LNCAP (cell line): Measurements from ENCODE around the gene FABP6.

Experiments
- TF ChIP-seq, protein P1 (sequence below): fragments of 450-650 bp; IDR thresholded peaks from 2 replicates; pipeline ENCODE4 v1.5.1; 2017; ENCODE audit warnings: mild to moderate bottlenecking

The FABP6 gene

DNA sequence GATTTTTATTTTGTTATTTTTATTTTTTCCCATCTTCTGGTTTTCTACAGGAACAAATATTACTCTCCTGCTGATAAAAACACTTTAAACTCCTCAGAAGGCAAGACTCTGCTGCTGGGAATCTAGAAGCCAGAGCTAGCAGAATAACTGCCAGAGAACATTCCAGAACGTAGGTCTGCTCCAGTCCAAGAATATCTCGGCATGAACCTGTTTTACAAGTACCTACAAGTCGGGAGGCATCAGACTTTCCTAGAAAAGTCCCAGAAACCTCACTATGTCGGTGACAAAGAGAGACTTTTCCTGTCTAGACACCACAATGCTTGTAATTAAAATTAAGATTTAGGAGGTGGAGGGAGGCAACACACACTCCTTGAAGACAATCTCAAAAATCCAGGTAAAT, 41.4 kb downstream of the FABP6 start:
- TF ChIP-seq, protein P1, sequence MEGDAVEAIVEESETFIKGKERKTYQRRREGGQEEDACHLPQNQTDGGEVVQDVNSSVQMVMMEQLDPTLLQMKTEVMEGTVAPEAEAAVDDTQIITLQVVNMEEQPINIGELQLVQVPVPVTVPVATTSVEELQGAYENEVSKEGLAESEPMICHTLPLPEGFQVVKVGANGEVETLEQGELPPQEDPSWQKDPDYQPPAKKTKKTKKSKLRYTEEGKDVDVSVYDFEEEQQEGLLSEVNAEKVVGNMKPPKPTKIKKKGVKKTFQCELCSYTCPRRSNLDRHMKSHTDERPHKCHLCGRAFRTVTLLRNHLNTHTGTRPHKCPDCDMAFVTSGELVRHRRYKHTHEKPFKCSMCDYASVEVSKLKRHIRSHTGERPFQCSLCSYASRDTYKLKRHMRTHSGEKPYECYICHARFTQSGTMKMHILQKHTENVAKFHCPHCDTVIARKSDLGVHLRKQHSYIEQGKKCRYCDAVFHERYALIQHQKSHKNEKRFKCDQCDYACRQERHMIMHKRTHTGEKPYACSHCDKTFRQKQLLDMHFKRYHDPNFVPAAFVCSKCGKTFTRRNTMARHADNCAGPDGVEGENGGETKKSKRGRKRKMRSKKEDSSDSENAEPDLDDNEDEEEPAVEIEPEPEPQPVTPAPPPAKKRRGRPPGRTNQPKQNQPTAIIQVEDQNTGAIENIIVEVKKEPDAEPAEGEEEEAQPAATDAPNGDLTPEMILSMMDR = no peak

DNA sequence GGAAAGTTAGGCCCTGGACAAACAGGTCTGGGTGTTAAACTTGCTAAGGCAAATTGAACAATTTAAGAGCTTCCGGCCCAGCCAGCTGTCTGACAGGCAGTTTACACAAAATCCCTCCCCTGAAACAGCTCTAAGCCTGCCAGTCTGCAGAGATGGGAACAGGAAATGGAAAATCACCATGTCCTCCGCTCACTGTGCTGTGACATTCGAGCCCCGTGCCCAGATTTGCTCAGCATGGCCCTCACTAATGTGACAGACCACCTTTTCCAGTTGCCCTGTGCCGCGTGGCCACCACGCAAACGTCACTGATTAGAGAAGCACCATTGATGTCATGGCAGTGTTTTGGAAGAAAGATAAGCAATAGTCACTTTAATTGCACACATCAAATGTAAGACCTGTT, 42.1 kb downstream of the FABP6 start:
- TF ChIP-seq, protein P1 = no peak

DNA sequence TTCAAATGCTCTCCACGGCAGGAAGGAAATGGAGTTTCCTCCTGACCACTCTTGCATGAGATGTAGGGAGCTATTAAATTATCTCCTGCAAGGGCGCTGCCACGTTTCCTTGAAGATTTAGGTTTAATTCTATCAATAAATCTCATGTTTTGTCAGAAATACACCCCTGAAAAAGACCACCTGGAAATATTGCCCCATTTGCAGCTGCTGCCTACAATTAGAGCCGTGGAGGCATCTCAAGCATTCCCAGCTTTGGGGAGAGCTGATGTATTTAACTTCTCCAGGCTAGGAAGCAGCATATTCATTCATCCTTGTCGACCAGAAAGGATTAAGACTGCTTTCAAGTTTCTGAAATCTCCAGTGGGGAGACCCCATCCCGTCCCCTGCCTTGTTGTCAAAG, 42.5 kb downstream of the FABP6 start:
- TF ChIP-seq, protein P1 = no peak

DNA sequence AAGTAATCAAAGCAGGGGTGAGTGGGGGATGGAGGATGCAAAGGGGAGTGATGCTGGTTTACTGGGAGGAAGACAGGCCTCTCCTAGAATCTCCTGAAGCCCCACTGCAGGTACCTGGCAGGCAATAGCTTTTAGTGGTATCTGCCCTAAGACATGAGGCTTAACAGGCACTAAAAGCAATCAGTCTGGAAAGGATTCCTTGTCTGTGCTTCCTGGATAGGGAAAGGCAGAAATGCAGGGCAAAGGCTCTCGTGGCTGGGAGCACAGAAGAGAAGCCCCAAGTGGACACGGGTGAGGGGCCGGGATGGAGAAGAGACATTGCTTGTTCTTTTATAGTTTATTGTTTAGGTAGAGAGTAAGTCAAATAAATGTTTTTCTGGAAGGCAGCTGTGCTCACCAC, 43.0 kb downstream of the FABP6 start:
- TF ChIP-seq, protein P1 = no peak

DNA sequence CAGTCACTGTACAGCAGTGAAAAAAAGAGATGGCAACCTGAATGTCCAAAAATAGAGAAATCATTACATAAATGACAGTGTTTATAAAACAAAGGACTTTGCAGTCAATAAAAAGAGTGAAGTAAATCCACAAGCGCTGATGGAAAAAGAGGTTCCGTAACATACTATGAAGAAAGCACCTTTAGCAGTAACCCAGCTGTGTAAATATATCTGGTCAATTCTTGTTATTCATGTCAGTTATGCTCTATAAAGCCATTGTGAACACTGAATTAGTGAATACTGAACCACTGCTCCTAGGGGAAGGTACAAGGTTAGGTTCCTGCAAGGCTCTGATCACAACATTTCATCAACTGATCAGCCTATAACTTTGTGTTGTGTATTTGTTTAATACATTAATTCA, 43.6 kb downstream of the FABP6 start:
- TF ChIP-seq, protein P1 = no peak

DNA sequence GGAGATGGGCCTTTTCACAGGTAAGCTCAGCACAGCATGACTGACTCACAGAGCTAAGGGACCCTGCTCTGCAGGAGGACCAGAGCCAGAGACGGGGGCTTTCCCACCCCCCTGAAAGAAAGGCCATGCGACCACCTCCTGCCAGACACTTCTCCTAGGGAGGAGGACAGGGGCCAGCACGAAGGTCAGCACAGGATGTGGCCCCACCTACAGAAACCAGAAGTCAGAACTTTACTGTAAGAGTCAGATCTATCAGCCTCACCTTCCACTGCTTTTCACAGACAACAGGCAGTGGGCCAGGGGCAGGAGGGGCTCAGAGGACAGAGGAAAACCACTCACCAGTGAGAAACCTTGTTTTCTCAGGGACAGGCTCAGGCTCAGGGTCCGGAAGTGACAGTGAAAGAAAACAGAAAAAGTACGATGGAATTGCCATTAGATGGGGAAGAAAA, 45.2 kb downstream of the FABP6 start:
- TF ChIP-seq, protein P1 = no peak

DNA sequence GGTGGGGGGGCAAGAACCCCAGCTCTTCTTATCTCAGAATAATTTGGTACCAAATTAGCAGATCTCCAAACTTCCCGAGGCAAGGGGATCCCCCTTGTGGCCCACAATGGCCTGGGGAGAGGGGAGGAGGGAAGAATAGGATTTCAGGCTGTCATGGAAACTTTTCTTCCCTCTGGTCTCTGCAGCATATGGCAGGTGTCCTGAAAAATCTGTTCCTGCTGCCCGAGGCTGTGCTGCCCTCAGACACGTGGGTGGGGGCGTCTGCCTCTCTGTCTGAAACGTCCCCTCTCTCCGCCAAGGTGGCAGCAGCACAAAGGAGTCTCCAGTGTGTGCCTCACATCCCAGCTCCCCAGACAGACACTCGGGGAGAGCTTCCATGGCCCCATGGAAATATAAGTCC, 49.0 kb downstream of the FABP6 start:
- TF ChIP-seq, protein P1 = no peak

DNA sequence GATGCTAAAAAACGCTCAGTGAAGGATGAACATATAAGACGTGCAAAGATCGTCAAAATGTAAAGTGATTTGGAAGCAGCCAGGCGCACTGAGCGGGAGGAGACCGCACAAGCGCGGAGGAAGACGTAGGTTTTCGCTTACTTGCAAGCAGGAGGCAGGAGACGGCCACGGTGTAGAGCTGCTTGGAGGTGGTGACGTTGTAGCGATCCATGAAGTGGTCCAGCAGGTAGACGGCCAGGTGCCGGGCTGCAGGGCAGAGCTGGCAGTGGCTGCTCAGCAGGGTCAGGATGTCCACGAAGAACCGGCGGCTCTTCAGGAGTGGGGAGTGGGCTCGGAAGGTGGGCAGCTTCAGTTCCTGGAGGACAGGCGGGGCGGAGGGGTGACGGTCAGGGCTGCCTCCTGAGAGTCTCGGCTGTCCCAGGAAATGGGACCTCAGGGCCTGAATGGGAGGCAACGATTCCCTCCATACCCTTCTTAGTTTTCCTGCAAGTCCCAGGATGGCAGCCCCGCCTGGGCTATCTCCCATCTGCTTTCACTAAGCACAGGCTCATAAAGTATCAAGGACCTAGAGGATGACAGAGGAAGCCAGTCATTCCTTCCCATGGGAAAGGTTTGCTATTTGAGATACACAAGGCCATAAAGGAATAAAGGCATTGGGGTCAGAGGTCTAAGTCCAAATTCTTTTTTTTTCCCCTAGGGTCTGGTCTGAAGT, 51.2 kb downstream of the FABP6 start:
- TF ChIP-seq, protein P1 = no peak
